Osteoblast (primary cell): Measurements from ENCODE around the gene FAM114A1. TPM values are rescaled to one million over a fixed set of nuclear protein-coding genes. Genes with fewer than 3 reads are reported as not detected.

ENCODE experiments used
- DNase-seq: peaks from one replicate; pipeline ENCODE4 v3.0.0; 2011; ENCODE audit warnings: low spot score, mixed read lengths; ENCODE audit not compliant: insufficient read length; ENCODE audit errors: missing footprints
- H2AFZ ChIP-seq: 2 replicates; pipeline ENCODE4 v1.6.0; 2011; ENCODE audit warnings: mild to moderate bottlenecking, low read length
- H3K27ac ChIP-seq: 2 replicates; pipeline ENCODE4 v1.5.1; 2011; ENCODE audit warnings: mild to moderate bottlenecking, low read depth, low read length, moderate library complexity
- H3K27me3 ChIP-seq: 2 replicates; pipeline ENCODE4 v1.6.0; 2012; ENCODE audit warnings: mild to moderate bottlenecking, control low read depth, inconsistent platforms, low read length, moderate library complexity; ENCODE audit not compliant: insufficient read depth
- H3K36me3 ChIP-seq: 2 replicates; pipeline ENCODE4 v1.5.1; 2011; ENCODE audit warnings: mild to moderate bottlenecking, low read length, control low read depth, moderate library complexity; ENCODE audit not compliant: insufficient read depth
- H3K4me1 ChIP-seq: 2 replicates; pipeline ENCODE4 v1.5.1; 2011; ENCODE audit warnings: mild to moderate bottlenecking, low read length, control low read depth, moderate library complexity; ENCODE audit not compliant: insufficient read depth
- H3K4me2 ChIP-seq: 2 replicates; pipeline ENCODE4 v1.6.0; 2011; ENCODE audit warnings: mild to moderate bottlenecking, low read length; ENCODE audit not compliant: insufficient read depth
- H3K4me3 ChIP-seq: fragments of 200-600 bp; sonication (generic); 3 replicates; pipeline ENCODE4 v1.5.1; 2012; ENCODE audit warnings: mild to moderate bottlenecking, low read length, inconsistent platforms; ENCODE audit not compliant: insufficient read depth
- H3K79me2 ChIP-seq: 2 replicates; pipeline ENCODE4 v1.6.0; 2012; ENCODE audit warnings: mild to moderate bottlenecking, low read length, control low read depth, inconsistent platforms; ENCODE audit not compliant: insufficient read depth
- H3K9me3 ChIP-seq: 2 replicates; pipeline ENCODE4 v1.5.1; 2011; ENCODE audit warnings: low read depth, low read length, control low read depth
- H4K20me1 ChIP-seq: 2 replicates; pipeline ENCODE4 v1.6.0; 2012; ENCODE audit warnings: mild to moderate bottlenecking, low read length, control low read depth; ENCODE audit not compliant: insufficient read depth
- total RNA-seq: library from RNA; depleted of rRNA; stranded (reverse); fragments of >200 nt; gene quantifications from 2 replicates; pipeline ENCODE4 v1.2.3, GENCODE V29; 2012
- TF ChIP-seq, protein P1 (sequence below): IDR thresholded peaks from 2 replicates; pipeline ENCODE4 v1.5.1; 2011; ENCODE audit warnings: mild to moderate bottlenecking, low read depth, low read length, moderate library complexity; ENCODE audit errors: extremely low read depth

Gene FAM114A1
- total RNA-seq, 1 donor: 392 TPM

DNA sequence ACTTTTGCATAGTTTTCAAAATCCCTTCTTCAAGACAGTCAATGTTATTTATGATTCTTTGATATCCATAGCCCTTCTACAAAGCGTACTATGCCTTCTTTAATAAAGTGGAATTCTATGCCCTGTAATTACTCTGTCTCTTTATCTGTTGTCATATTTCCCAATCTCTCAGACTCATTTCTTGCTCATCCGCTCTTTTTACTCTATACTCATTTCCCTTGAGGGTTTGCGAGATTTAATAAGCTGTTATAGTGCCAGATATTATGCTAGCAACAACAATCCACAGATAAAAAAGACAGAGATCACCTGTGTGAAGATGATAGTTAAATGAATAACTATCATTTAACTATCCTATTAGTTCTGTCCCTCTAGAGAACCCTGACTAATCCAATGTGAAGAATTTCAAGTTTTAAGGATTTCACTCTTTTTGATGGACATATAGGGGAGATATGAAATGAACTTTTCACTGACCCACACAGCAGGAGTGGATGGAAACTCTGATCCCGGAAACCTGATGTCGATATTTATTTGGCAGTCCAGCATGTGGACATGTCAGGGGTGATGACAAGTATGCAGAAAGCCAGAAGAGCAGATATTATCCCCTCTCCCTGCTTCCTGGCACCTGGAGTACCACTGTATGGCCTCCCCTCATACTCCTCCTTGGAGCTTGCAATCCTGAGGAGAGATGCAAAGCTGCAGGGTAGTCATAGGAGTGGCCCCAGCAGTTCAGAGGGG lies 114.9 kb downstream of the FAM114A1 start:
- Histone ChIP-seq H3K4me1 (peaks cover 53% of the 10 kb centered on the region), H3K9me3 (no peaks in the 10 kb centered on the region), H3K79me2 (no peaks in the 10 kb centered on the region), H3K4me3 (no peak overlapping the region), H3K27ac (peak overlapping the region; percentile 74), H4K20me1 (no peaks in the 10 kb centered on the region), H3K36me3 (no peaks in the 10 kb centered on the region), H3K4me2 (peak overlapping the region; percentile 47), H2AFZ (no peak overlapping the region), H3K27me3 (no peaks in the 10 kb centered on the region)
- no peak for DNase-seq
- TF ChIP-seq, protein P1, sequence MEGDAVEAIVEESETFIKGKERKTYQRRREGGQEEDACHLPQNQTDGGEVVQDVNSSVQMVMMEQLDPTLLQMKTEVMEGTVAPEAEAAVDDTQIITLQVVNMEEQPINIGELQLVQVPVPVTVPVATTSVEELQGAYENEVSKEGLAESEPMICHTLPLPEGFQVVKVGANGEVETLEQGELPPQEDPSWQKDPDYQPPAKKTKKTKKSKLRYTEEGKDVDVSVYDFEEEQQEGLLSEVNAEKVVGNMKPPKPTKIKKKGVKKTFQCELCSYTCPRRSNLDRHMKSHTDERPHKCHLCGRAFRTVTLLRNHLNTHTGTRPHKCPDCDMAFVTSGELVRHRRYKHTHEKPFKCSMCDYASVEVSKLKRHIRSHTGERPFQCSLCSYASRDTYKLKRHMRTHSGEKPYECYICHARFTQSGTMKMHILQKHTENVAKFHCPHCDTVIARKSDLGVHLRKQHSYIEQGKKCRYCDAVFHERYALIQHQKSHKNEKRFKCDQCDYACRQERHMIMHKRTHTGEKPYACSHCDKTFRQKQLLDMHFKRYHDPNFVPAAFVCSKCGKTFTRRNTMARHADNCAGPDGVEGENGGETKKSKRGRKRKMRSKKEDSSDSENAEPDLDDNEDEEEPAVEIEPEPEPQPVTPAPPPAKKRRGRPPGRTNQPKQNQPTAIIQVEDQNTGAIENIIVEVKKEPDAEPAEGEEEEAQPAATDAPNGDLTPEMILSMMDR: no peak

DNA sequence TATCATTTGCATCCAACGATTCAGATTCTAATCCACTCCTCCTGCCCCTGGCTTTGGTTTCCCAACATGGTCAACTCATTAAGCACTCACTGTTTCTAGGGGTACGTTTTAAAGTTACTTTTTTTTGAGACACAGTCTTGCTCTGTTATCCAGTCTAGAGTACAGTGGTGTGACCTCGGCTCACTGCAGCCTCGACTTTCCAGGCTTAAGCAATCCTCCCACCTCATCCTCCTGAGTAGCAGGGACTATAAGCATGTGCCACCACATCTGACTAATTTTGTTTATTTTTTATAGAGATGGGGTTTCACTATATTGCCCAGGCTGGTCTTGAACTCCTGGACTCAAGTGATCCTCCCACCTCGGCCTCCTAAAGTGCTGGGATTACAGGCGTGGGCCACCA lies 115.7 kb downstream of the FAM114A1 start:
- no peak for DNase-seq
- no peaks in the 10 kb centered on the region for H4K20me1 ChIP-seq
- H3K4me2 ChIP-seq: peak overlapping the region; percentile 47
- H3K27me3 ChIP-seq: no peaks in the 10 kb centered on the region
- H3K9me3 ChIP-seq: no peaks in the 10 kb centered on the region
- peak overlapping the region; percentile 74 for H3K27ac ChIP-seq
- no peak overlapping the region for H3K4me3 ChIP-seq
- no peaks in the 10 kb centered on the region for H3K79me2 ChIP-seq
- H3K4me1 ChIP-seq: peaks cover 53% of the 10 kb centered on the region
- H2AFZ ChIP-seq: no peak overlapping the region
- H3K36me3 ChIP-seq: no peaks in the 10 kb centered on the region
- TF ChIP-seq, protein P1: no peak

DNA sequence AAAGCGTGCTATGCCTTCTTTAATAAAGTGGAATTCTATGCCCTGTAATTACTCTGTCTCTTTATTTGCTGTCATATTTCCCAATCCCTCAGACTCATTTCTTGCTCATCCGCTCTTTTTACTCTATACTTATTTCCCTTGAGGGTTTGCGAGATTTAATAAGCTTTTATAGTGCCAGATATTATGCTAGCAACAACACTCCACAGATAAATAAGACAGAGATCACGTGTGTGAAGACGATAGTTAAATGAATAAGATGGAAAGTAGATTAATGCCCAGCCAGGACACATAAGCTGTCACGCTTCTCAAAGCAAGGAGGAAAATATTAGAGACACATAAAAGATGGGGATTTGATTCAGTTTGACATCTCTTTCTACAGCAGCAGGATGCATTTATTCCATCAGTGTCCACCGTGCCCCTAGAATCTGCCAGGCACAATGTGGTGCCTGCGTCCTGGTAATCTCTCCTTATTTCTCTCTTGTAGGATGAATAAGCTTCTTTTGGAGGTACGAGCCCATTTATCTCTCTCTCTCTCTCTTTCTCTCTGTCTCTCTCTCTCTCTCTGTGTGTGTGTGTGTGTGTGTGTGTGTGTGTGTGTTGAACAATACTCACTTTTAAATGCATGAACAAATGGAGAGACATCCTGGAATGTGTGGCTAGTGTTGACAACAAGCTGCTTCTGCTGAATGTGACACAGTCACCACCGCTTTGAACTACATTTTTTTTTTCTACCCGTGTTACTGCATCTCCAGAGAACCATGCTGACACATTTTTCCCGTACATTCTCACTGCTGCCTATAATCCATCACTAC lies 116.4 kb downstream of the FAM114A1 start:
- H4K20me1 ChIP-seq: no peaks in the 10 kb centered on the region
- H3K4me3 ChIP-seq: peak overlapping the region; percentile 34
- H3K4me2 ChIP-seq: peak overlapping the region; percentile 65
- no peaks in the 10 kb centered on the region for H3K36me3 ChIP-seq
- peak overlapping the region; percentile 74 for H3K27ac ChIP-seq
- no peaks in the 10 kb centered on the region for H3K9me3 ChIP-seq
- DNase-seq: no peak
- TF ChIP-seq, protein P1: no peak
- peaks cover 53% of the 10 kb centered on the region for H3K4me1 ChIP-seq
- peak overlapping the region; percentile 53 for H2AFZ ChIP-seq
- no peaks in the 10 kb centered on the region for H3K27me3 ChIP-seq
- no peaks in the 10 kb centered on the region for H3K79me2 ChIP-seq
